ENCODE results near the gene PBXIP1.
"Not testable (repeated sequence)": the region's sequence is repeated elsewhere in the genome, so short reads cannot be mapped to it uniquely, and the experiment has no call there.

PBXIP1 gene

GRCh38 chr1:154934358-154934948, 21.4 kb downstream of the PBXIP1 start:
- no peak for DNase-seq

DNA sequence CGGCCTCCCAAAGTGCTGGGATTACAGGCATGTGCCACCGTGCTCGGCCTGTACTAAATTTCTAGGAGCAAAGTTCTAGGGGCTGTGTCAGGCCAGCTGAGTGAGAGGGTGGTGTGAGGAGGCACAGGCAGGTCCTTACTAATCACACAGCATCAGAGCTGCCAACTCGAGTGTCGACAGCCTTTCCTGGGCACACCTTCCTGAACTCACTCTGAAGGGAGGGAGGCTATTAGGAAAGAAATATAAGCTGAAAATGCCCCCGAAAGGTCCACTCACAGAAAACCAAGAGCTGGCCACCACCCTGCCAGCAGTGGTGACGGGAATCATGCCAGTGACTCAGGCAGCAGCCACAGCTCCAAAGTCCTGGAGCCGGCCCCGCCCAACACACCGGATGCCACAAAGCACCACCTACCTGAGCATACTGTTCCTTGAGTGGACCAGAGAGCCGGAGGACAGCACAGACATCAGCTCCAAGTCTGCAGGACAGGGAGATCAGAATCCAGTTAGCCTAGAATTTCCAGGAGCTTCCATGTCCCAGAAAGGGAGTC, 23.9 kb downstream of the PBXIP1 start:
- no peak for DNase-seq

- DNase-seq, result no peak
These were observed 29.7 kb downstream of the PBXIP1 start for GRCh38 chr1:154926201-154926600.

- no peak for DNase-seq
These were observed 30.3 kb downstream of the PBXIP1 start for GRCh38 chr1:154925335-154926170.

- DNase-seq, result no peak
These were observed 32.2 kb downstream of the PBXIP1 start for GRCh38 chr1:154923695-154924094.

DNA sequence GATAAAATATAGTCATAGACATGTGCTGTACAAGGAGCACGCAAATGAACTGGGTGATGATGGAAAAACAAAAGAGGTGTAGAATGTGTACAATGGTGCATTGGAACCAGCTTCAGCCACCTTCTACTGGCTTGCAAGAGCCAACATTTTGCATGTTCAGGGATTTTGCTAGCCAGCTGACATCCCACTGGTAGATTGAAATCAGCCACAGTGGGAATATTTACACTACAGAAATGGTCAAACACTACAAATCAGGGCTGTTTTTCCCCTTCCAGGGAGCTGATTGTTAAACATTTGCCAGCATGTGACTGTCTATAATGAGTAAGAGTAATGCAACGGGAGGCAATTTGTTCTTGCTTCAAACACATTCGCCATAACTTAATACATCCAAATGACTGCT, 42.6 kb downstream of the PBXIP1 start:
- no peak for DNase-seq

DNA sequence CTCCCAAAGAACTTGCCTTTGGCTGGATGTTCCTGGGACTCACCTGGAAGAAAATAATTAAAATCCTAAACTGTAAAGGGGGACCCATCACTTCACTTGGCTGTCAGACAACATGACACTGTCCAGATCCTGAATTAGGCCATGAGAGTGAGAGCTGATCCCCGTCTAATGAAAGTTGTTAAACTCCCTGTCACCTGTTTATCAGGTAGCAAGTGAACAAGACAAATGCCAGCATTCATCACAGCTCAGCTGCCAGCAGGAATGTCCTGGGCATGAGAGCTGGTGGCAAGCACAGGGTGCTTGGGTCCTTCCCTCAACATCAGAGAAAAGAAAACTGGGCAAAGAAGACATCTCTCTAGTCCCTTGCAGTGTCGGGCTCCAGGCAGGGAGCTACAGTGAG, 43.1 kb downstream of the PBXIP1 start:
- no peak for DNase-seq

- DNase-seq, result no peak
These were observed 44.0 kb downstream of the PBXIP1 start for GRCh38 chr1:154911691-154912550.

DNA sequence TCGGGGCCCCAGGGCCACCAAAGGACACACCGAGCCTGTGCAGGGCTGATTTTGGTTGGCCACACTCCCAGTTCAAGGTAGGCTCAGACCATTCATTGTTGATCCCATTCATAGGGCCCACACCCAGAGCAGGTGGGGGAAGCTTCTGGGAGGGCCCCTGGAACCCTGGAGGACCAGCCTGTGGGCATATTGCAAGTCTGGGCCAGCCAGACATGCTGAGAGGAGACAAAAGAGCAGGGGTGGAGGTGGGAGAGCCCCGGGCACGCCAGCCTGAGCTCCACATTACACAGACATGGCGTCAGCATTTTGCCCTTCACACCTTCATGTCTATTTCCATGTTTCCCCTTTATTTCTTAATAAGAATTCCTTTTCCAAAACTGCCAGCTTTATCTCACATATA, 45.0 kb downstream of the PBXIP1 start:
- no peak for DNase-seq

GRCh38 chr1:154908937-154909336, 47.0 kb downstream of the PBXIP1 start:
- no peak for DNase-seq

GRCh38 chr1:154908129-154908528, 47.8 kb downstream of the PBXIP1 start:
- DNase-seq, result not testable (repeated sequence)

DNA sequence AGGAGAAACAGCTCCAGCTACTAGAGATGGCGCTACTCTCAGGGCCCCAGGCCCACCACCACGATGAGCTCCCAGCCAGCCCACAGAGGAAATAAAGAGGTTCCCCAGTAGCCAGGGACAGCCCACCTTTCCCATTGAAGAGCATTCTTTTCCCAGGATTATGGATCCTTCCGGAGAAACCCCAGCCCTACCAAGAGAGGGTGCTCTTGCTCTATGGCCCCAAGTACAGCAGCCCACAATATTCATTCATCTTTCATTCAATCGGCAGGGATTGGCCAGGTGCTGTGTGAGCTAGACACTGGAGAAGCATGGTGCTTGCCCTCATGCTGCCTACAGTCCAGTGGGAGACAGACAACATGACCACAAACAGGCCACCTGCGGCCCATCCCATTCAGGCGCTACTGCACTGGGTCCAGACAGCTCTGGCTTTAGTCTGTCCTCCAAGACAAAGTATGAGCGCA, 49.2 kb downstream of the PBXIP1 start:
- DNase-seq, result no peak

DNA sequence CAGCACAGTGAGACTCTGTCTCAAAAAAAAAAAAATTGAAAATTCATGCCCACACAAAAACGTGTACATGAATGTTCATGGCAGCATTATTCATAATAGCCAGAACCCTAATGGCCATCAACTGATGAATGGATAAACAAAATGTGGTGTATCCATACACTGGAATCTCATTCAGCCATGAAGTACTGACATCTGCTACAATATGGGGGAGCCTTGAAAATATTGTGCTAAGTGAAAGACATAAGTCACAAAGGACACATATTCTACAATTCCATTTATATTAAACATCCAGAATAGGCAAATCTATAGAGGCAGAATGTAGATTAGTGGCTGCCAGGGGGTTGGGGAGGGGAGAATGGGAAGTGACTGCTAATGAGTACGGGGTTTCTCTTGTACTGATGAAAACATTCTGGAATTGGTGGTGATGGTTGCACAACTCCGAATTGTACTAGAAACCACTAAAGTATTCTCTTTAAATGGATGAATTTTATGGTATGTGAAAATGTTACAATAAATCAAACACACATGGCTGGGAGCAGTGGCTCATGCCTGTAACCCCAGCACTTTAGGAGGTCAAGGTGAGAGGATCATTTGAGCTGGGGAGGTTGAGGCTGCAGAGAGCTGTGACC, 52.8 kb downstream of the PBXIP1 start:
- DNase-seq, result no peak

- no peak for DNase-seq
These were observed 54.3 kb downstream of the PBXIP1 start for GRCh38 chr1:154901591-154901990.

GRCh38 chr1:154899041-154899440, 56.9 kb downstream of the PBXIP1 start:
- DNase-seq, result no peak

DNA sequence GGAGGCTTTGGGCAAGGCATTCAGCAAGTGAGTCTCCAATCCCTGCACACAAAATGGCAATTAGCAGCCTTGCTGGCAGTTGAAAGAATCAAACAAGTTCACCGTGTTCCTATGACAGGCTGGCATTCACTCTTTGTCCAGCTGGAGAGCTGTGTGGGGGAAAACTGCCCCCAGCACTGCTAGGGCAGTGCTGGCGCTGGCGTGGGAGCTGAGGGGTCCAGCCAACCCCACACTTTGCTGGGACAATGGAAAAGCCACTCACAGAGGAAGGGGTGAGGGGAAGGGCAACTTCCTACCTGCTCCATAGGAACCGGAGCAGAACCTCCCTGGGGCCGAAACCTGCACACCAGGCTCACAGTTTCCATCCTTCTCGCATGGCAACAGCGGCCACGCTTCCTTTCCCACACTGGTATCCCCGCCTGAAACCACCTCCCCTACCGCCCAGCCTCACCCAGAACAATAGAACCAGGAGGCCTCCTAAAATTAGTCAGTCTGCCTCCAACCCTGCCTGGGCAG, 59.1 kb downstream of the PBXIP1 start:
- no peak for DNase-seq

DNA sequence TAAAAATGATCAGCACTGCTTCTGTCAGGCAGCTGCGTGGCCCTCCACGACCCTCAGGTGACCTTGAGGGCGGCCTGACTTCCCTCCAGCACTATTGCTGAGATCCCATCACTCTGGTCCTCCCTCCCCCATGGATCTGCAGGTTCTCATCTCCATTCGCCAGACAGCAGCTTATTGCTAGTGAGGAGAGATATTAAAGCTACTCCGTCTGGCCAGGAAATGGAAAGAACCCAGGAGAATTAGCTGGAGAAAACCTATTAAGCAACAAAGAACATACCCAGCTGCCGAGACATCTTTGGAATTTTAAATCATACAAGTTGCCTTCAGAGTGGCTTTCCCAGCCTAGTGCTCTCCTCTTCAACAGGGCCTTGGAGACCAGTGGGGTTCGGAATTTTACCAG, 60.1 kb downstream of the PBXIP1 start:
- DNase-seq, result no peak

All from stimulated activated naive CD4-positive, alpha-beta T cell treated with Interleukin-2 at 50 U/mL for 16 hours (primary cell).